Measurements from ENCODE around the gene C1orf87. TPM values are rescaled to one million over a fixed set of nuclear protein-coding genes. Genes with fewer than 3 reads are reported as not detected.

Gene C1orf87
- total and polyA plus RNA-seq, 5 donors from 2014 or later, result not detected

Other genes starting within 250 kb of the C1orf87 start
- not detected for gene CYP2J2, start 147.0 kb downstream of the C1orf87 start, total RNA-seq
- under 1 TPM in 2 of 4 donors, not detected in 2; 0.14 to 0.47 TPM for gene CYP2J2, start 147.0 kb downstream of the C1orf87 start, polyA plus RNA-seq